ENCODE results near the gene PRKN.

Gene PRKN

DNA sequence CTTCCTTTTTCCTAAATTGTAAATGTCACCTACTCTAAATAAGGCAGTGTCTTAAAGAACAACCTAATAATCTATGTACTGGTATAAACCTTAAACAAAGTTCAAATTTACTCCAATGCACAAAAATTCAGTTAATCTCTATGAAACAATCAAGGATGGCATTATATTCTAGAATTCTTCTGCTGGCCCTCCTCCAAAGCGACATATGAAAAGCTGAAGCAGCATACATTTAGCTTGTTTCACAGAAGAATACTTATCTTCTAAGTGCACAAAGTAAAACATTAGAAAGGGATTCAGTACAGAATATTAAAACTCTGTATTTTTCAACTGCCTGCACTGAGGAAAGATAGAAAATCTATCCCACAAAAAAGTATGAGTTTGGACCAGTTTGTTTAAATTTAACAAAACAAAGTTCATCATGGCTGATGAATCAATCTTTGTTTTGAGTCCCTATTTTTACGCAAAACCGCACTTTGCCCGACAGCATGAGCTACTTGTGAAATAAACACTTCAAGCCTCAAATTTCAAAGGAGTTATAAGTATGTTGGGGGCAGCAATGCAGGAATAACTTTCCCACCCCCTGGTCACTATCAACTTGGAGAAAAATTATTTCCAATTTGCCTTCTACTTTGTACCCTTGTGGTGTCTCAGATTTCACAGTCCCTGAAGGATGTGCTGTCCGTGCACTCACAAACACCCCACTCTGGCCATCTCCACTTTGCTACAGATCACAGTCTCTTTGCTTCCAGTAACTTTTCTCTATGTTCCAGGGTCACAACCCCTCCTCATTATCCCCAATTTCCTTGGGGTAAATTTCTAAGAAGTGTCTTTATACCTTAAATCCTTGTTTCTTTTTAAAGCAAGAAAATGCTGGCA, 238.2 kb downstream of the PRKN start:
- Histone ChIP-seq H3K4me3 (ENCODE audit: low read length) (no peak overlapping the region), H3K9me3 (ENCODE audit: insufficient read depth, low read depth, low read length) (no peaks in the 10 kb centered on the region), H3K4me1 (ENCODE audit: insufficient read depth, low read length) (no peaks in the 10 kb centered on the region), H3K9ac (ENCODE audit: low read depth, low read length) (no peak overlapping the region), H3K27me3 (ENCODE audit: insufficient read depth, low read length) (no peaks in the 10 kb centered on the region), H3K27ac (ENCODE audit: low read depth, low read length) (no peak overlapping the region), H3K36me3 (ENCODE audit: insufficient read depth, low read length) (no peaks in the 10 kb centered on the region)
- 96% methylated on average over 5 of the region's 5 CpGs for WGBS

DNA sequence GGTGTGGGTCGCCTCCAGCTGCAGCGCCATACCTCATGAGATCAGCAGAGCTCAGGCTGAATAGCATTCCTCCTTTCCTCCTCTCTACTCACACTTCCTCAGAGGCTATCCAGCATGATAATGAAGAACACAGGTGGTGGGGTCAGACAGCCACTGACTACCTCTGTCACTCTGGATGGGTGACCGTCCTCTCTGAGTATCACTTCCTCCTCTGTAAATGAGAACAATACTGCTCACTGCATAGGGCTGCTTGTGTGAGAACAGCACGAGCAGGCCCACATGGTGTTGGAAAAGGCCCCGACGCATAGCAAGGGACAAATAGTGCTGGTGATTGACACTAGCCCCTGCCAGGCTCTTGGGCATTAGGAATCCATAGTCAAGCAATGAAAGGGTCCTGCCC, 239.1 kb downstream of the PRKN start:
- 91% methylated on average over 6 of the region's 6 CpGs for WGBS
- Histone ChIP-seq H3K4me1 (ENCODE audit: insufficient read depth, low read length) (no peaks in the 10 kb centered on the region), H3K9me3 (ENCODE audit: insufficient read depth, low read depth, low read length) (no peaks in the 10 kb centered on the region), H3K9ac (ENCODE audit: low read depth, low read length) (no peak overlapping the region), H3K36me3 (ENCODE audit: insufficient read depth, low read length) (no peaks in the 10 kb centered on the region), H3K4me3 (ENCODE audit: low read length) (no peak overlapping the region), H3K27ac (ENCODE audit: low read depth, low read length) (no peak overlapping the region), H3K27me3 (ENCODE audit: insufficient read depth, low read length) (no peaks in the 10 kb centered on the region)

DNA sequence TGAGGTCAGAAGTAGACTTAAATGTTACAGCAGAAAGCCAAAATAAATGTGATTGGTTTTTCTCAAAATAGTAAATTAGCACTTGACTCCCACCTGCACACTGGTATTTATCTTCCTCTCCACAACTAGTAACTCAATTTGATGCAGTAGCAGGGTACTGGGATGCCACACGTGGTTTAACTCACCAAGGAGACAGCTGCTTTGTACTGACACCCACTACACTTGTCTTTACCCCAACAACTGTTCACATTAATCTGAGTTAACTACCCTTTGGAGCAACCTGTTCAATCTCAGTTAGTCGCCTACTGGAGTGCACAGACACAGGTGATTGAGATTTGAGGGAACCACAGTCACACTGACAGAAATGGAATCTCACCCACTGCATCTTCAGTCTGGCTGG, 242.1 kb downstream of the PRKN start:
- H3K4me1 ChIP-seq (ENCODE audit: insufficient read depth, low read length) = no peaks in the 10 kb centered on the region
- no peaks in the 10 kb centered on the region for H3K36me3 ChIP-seq (ENCODE audit: insufficient read depth, low read length)
- no peak overlapping the region for H3K27ac ChIP-seq (ENCODE audit: low read depth, low read length)
- 75% methylated on average over 2 of the region's 2 CpGs for WGBS
- no peaks in the 10 kb centered on the region for H3K27me3 ChIP-seq (ENCODE audit: insufficient read depth, low read length)
- no peaks in the 10 kb centered on the region for H3K9me3 ChIP-seq (ENCODE audit: insufficient read depth, low read depth, low read length)
- H3K4me3 ChIP-seq (ENCODE audit: low read length) = no peak overlapping the region
- H3K9ac ChIP-seq (ENCODE audit: low read depth, low read length) = no peak overlapping the region

DNA sequence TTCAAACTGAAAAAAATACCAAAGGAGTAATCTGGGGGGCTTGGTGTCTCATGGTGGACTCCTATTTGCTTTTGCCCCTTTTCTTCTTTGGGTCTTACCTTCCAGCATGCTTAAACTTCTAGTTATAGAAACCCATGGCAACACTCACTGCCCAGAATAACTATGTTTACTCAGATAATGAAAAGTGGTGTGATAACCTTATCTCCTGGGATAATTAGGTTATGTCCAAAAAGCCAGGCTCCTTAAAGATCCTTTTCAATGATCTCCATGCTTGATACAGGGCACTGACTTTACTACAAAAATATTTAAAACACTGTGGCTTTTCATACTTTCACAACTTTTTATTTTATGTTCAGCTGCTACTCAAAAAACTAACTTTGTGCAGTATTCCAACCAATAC, 245.6 kb downstream of the PRKN start:
- H3K9me3 ChIP-seq (ENCODE audit: insufficient read depth, low read depth, low read length) = no peaks in the 10 kb centered on the region
- no peaks in the 10 kb centered on the region for H3K36me3 ChIP-seq (ENCODE audit: insufficient read depth, low read length)
- no peak overlapping the region for H3K27ac ChIP-seq (ENCODE audit: low read depth, low read length)
- H3K9ac ChIP-seq (ENCODE audit: low read depth, low read length) = no peak overlapping the region
- no peaks in the 10 kb centered on the region for H3K4me1 ChIP-seq (ENCODE audit: insufficient read depth, low read length)
- no peaks in the 10 kb centered on the region for H3K27me3 ChIP-seq (ENCODE audit: insufficient read depth, low read length)
- no peak overlapping the region for H3K4me3 ChIP-seq (ENCODE audit: low read length)

DNA sequence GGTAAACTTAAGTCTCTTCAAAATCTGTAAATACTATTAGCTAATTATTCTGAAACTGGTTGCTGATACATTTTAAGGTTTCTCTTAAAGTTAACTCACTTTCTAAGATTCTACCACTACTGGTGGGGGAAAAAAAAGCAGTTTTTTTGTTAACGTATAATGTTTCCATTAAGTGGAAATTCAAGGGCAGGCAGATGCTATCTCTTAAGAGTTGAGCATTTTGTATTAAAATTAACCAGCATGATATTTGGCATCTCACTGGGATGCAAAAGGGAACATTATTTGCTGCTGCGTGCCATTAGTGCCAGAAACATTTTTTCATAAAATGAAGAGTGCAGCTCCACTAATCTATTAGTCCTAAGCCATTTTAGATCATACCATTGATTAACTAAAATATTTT, 246.2 kb downstream of the PRKN start:
- H3K27ac ChIP-seq (ENCODE audit: low read depth, low read length) = no peak overlapping the region

DNA sequence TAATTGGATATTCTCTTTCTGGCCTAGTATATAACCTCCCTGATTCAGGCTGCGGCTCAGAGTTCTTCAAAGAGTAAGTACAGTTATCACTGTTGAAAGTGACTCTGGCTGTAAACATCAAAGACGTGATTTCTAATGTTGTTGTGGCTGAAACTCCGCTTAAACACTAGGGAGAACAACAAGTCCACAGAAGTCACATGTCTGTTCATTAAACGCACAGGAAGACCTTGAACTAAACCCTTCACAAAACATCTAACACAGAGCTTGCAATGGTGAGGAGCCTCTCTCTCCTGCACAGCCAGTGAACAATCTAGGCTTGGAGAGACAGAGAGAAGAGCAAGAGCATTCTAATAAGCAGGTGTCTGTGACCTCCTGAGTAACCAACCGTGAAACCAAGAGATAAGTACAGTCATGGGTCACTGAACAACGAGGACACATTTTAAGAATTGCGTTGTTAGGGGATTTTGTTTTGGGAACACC, 249.3 kb downstream of the PRKN start:
- Histone ChIP-seq H3K4me1 (ENCODE audit: insufficient read depth, low read length) (no peaks in the 10 kb centered on the region), H3K27ac (ENCODE audit: low read depth, low read length) (no peak overlapping the region), H3K27me3 (ENCODE audit: insufficient read depth, low read length) (no peaks in the 10 kb centered on the region), H3K36me3 (ENCODE audit: insufficient read depth, low read length) (no peaks in the 10 kb centered on the region), H3K9ac (ENCODE audit: low read depth, low read length) (no peak overlapping the region), H3K4me3 (ENCODE audit: low read length) (no peak overlapping the region), H3K9me3 (ENCODE audit: insufficient read depth, low read depth, low read length) (no peaks in the 10 kb centered on the region)
- 98% methylated on average over 7 of the region's 7 CpGs for WGBS

More for the DNA sequence above, 246.2 kb downstream of the PRKN start:
- Histone ChIP-seq H3K4me1 (ENCODE audit: insufficient read depth, low read length) (no peaks in the 10 kb centered on the region), H3K27me3 (ENCODE audit: insufficient read depth, low read length) (no peaks in the 10 kb centered on the region), H3K4me3 (ENCODE audit: low read length) (no peak overlapping the region), H3K9me3 (ENCODE audit: insufficient read depth, low read depth, low read length) (no peaks in the 10 kb centered on the region), H3K9ac (ENCODE audit: low read depth, low read length) (no peak overlapping the region), H3K36me3 (ENCODE audit: insufficient read depth, low read length) (no peaks in the 10 kb centered on the region)
- 100% methylated on average over 2 of the region's 2 CpGs for WGBS

DNA sequence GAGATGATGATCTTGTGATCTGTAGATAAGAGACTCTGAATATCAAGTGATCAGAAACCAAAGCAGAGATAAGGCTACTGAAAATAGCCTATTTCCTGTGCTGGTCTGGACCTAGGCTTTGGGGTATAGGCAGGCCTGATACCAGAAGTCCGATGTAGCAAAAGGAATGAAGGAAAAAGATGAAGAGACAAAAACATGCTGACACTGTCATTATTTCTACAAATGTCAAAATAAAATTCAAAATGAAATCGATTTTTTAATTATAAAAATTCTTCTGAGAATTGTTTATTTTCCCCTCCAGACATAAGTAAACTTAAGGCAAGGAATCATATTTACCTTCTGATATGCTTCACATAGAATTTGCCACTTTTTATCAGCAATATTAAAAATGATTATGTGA, 252.8 kb downstream of the PRKN start:
- Histone ChIP-seq H3K9me3 (ENCODE audit: insufficient read depth, low read depth, low read length) (no peaks in the 10 kb centered on the region), H3K27me3 (ENCODE audit: insufficient read depth, low read length) (no peaks in the 10 kb centered on the region), H3K4me1 (ENCODE audit: insufficient read depth, low read length) (no peaks in the 10 kb centered on the region), H3K9ac (ENCODE audit: low read depth, low read length) (no peak overlapping the region), H3K36me3 (ENCODE audit: insufficient read depth, low read length) (no peaks in the 10 kb centered on the region), H3K4me3 (ENCODE audit: low read length) (no peak overlapping the region), H3K27ac (ENCODE audit: low read depth, low read length) (no peak overlapping the region)
- WGBS = 43% methylated on average over 1 of the region's 2 CpGs

DNA sequence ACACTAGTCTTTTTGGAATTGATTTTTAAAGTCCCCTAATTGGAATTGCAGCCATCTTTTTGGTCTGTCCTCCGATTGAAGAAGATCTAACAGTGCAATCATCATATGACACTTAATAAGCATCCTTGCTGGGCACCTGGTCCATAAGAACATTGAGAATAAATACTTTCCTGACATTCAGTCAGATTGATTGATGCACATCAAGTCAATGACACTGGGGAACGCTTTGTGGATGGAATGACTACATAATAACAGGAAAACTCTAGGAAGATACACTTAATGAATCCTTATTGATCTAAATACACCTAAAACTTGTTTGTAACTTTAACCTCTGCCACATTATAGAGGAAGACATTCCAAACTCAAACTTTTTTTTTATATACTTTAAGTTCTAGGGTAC, 255.7 kb downstream of the PRKN start:
- H3K27me3 ChIP-seq (ENCODE audit: insufficient read depth, low read length) = no peaks in the 10 kb centered on the region
- H3K4me1 ChIP-seq (ENCODE audit: insufficient read depth, low read length) = 0 out of 2 replicates have a peak, but pooled peaks cover 2% of the 10 kb centered on the region
- no peak overlapping the region for H3K4me3 ChIP-seq (ENCODE audit: low read length)
- H3K36me3 ChIP-seq (ENCODE audit: insufficient read depth, low read length) = no peaks in the 10 kb centered on the region
- WGBS = 94% methylated on average over 2 of the region's 2 CpGs
- no peak overlapping the region for H3K27ac ChIP-seq (ENCODE audit: low read depth, low read length)
- H3K9ac ChIP-seq (ENCODE audit: low read depth, low read length) = no peak overlapping the region
- H3K9me3 ChIP-seq (ENCODE audit: insufficient read depth, low read depth, low read length) = no peaks in the 10 kb centered on the region

DNA sequence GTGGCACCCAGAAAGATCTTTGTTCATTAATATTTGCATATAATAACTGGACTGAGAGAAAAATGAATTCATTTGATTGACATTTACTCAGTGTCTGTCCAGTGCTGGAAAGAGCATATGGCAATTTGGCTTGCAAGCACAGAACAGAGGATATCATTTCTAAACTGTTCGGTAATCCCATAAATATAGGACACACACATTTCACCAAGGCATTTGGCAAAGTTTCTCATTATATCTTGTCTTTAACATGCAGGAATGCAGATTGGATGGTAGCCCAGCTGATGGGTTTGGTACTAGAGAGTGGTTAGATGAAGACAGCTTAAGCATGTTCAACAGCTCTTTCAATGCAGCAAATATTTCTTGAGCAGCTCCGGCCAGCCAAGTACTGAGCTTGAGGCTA, 259.2 kb downstream of the PRKN start:
- 97% methylated on average over 2 of the region's 2 CpGs for WGBS
- H3K9me3 ChIP-seq (ENCODE audit: insufficient read depth, low read depth, low read length) = no peaks in the 10 kb centered on the region
- H3K4me1 ChIP-seq (ENCODE audit: insufficient read depth, low read length) = 0 out of 2 replicates have a peak, but pooled peaks cover 2% of the 10 kb centered on the region
- no peaks in the 10 kb centered on the region for H3K36me3 ChIP-seq (ENCODE audit: insufficient read depth, low read length)
- no peak overlapping the region for H3K9ac ChIP-seq (ENCODE audit: low read depth, low read length)
- no peak overlapping the region for H3K4me3 ChIP-seq (ENCODE audit: low read length)
- H3K27me3 ChIP-seq (ENCODE audit: insufficient read depth, low read length) = no peaks in the 10 kb centered on the region
- H3K27ac ChIP-seq (ENCODE audit: low read depth, low read length) = no peak overlapping the region

DNA sequence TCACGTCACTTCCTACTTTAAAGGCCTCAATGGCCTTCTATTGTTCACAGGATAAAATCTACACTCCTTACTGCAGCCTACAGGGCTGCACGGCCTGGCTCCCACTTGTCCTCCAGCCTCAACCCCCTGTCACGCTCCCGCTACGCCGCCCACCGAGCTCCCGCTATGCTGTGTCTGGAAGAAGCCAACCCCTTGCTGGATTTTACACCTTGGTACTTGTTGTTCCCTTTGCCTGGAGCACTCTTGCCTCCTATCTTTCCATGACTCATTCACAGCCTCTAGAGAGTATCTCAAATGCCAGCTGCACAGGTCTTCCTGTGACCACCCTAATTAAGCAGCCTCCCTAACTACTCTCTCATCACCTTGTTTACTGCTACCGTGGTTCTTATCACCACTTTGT, 259.9 kb downstream of the PRKN start:
- Histone ChIP-seq H3K27ac (ENCODE audit: low read depth, low read length) (no peak overlapping the region), H3K27me3 (ENCODE audit: insufficient read depth, low read length) (no peaks in the 10 kb centered on the region), H3K9me3 (ENCODE audit: insufficient read depth, low read depth, low read length) (no peaks in the 10 kb centered on the region), H3K9ac (ENCODE audit: low read depth, low read length) (no peak overlapping the region), H3K4me1 (ENCODE audit: insufficient read depth, low read length) (0 out of 2 replicates have a peak, but pooled peaks cover 2% of the 10 kb centered on the region), H3K36me3 (ENCODE audit: insufficient read depth, low read length) (no peaks in the 10 kb centered on the region), H3K4me3 (ENCODE audit: low read length) (no peak overlapping the region)
- WGBS = 92% methylated on average over 9 of the region's 9 CpGs

DNA sequence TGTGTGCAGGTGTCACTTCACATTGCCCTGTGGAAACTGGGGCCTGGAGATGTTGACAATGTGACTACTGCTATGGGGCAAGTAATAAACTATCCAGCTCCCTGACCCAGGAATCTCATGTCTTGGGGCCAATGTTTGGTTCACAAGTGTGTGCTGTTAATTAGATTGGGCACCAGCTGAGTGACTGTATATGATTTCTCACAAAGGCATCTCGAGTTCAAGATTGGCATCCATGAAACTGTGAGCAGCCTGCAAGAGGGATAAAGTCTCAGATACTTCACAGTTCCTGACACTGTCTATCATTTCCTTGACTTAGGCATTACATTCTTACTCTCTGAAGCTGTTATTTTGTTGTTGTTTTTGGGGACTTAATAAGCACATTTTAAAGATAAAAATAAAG, 264.0 kb downstream of the PRKN start:
- no peaks in the 10 kb centered on the region for H3K27me3 ChIP-seq (ENCODE audit: insufficient read depth, low read length)
- H3K4me3 ChIP-seq (ENCODE audit: low read length) = no peak overlapping the region
- no peaks in the 10 kb centered on the region for H3K4me1 ChIP-seq (ENCODE audit: insufficient read depth, low read length)
- no peaks in the 10 kb centered on the region for H3K36me3 ChIP-seq (ENCODE audit: insufficient read depth, low read length)
- no peak overlapping the region for H3K9ac ChIP-seq (ENCODE audit: low read depth, low read length)
- WGBS = 90% methylated on average over 1 of the region's 1 CpG
- H3K9me3 ChIP-seq (ENCODE audit: insufficient read depth, low read depth, low read length) = peaks cover 4% of the 10 kb centered on the region
- no peak overlapping the region for H3K27ac ChIP-seq (ENCODE audit: low read depth, low read length)
